NB4 (cell line): ENCODE measurements around the gene PEX26.

Experiments used
- CTCF ChIP-seq: IDR thresholded peaks from one replicate; pipeline ENCODE4 v1.5.1; 2012; ENCODE audit warnings: low read depth, low read length
- MYC ChIP-seq: IDR thresholded peaks from 2 replicates; pipeline ENCODE4 v1.6.1; 2011; ENCODE audit warnings: low read depth, low read length
- POLR2A ChIP-seq: IDR thresholded peaks from 2 replicates; pipeline ENCODE4 v1.6.1; 2011; ENCODE audit warnings: mild to moderate bottlenecking; ENCODE audit not compliant: insufficient read length; ENCODE audit errors: extremely low read depth

- TF ChIP-seq CTCF (no peak), POLR2A (no peak), MYC (no peak)
Observed at GRCh38 chr22:18032455-18033101, 45.2 kb upstream of the PEX26 start.
